Ramos (cell line): ENCODE data around the gene NT5C1B.

Source experiments
- in situ Hi-C: fragments of 300-500 bp; cut with MboI; formaldehyde crosslinking; loops from one replicate; pipeline ENCODE4 v1.14.3; 2022; ENCODE audit warnings: low sequenced_read_pairs; ENCODE audit not compliant: unreplicated experiment

The NT5C1B gene

GRCh38 chr2:18557121-18557520, 32.2 kb downstream of the NT5C1B start:
- in situ Hi-C loops = no loop called here

- in situ Hi-C loops = no loop called here
These were observed 36.9 kb downstream of the NT5C1B start for GRCh38 chr2:18552351-18553077.

- in situ Hi-C loops = no loop called here
These were observed 37.7 kb downstream of the NT5C1B start for GRCh38 chr2:18551623-18552022.

- in situ Hi-C loops = no loop called here
These were observed 38.2 kb downstream of the NT5C1B start for GRCh38 chr2:18551169-18551568.

GRCh38 chr2:18550433-18550832, 38.9 kb downstream of the NT5C1B start:
- in situ Hi-C loops = no loop called here

- in situ Hi-C loops = no loop called here
These were observed 40.3 kb downstream of the NT5C1B start for GRCh38 chr2:18549083-18549482.

- in situ Hi-C loops = no loop called here
These were observed 40.7 kb downstream of the NT5C1B start for GRCh38 chr2:18548621-18549020.

- in situ Hi-C loops = no loop called here
These were observed 42.8 kb downstream of the NT5C1B start for GRCh38 chr2:18546567-18546966.

- in situ Hi-C loops = no loop called here
These were observed 44.0 kb downstream of the NT5C1B start for GRCh38 chr2:18545384-18545783.

- in situ Hi-C loops = no loop called here
These were observed 45.2 kb downstream of the NT5C1B start for GRCh38 chr2:18544171-18544570.

- in situ Hi-C loops = no loop called here
These were observed 48.5 kb downstream of the NT5C1B start for GRCh38 chr2:18540872-18541271.

- in situ Hi-C loops = no loop called here
These were observed 52.7 kb downstream of the NT5C1B start for GRCh38 chr2:18536697-18537096.

- in situ Hi-C loops = no loop called here
These were observed 53.3 kb downstream of the NT5C1B start for GRCh38 chr2:18536100-18536499.

GRCh38 chr2:18531194-18531593, 58.2 kb downstream of the NT5C1B start:
- in situ Hi-C loops = no loop called here

- in situ Hi-C loops = loop anchor here (10.0 kb wide), 1 partner anchor 1337 kb away; no protein-coding TSS in a partner anchor
These were observed 61.5 kb downstream of the NT5C1B start for GRCh38 chr2:18527822-18528221.

GRCh38 chr2:18527326-18527725, 62.0 kb downstream of the NT5C1B start:
- in situ Hi-C loops = loop anchor here (10.0 kb wide), 1 partner anchor 1337 kb away; no protein-coding TSS in a partner anchor

- in situ Hi-C loops = loop anchor here (10.0 kb wide), 1 partner anchor 1338 kb away; no protein-coding TSS in a partner anchor
These were observed 62.9 kb downstream of the NT5C1B start for GRCh38 chr2:18526429-18526828.

GRCh38 chr2:18525852-18526251, 63.5 kb downstream of the NT5C1B start:
- in situ Hi-C loops = loop anchor here (10.0 kb wide), 1 partner anchor 1339 kb away; no protein-coding TSS in a partner anchor

GRCh38 chr2:18525236-18525635, 64.1 kb downstream of the NT5C1B start:
- in situ Hi-C loops = loop anchor here (10.0 kb wide), 1 partner anchor 1340 kb away; no protein-coding TSS in a partner anchor

GRCh38 chr2:18522484-18523146, 66.8 kb downstream of the NT5C1B start:
- in situ Hi-C loops = loop anchor here (10.0 to 25.0 kb wide), 2 partner anchors 840 to 1342 kb away; partner anchors contain the start of gene OSR1
